Pancreas (tissue), 10 donors: ENCODE results near the gene NADK. TPM values are rescaled to one million over a fixed set of nuclear protein-coding genes. Genes with fewer than 3 reads are reported as not detected.

Source experiments
- ATAC-seq, 4 donors: fragments of 200-7000 bp; cut with Tn5 transposase; one replicate each; pipeline versions ENCODE4 v1.8.0 to v1.9.1; 2020; ENCODE audit warnings: mild to moderate bottlenecking in 4 of 4, moderate library complexity in 4 of 4
- DNase-seq, 6 donors: peaks; one replicate each; pipeline ENCODE4 v3.0.0-alpha.2; 2020
- FAIRE-seq: peaks from 2 replicates; lab custom pipeline; 2012; peaks lifted over from hg19 to GRCh38; lab: Jason Lieb, UNC
- H3K27ac ChIP-seq, 4 donors: fragments of 200-600 bp; sonication (generic); 1 replicate in 3 of 4; 2 replicates in 1 of 4; pipeline versions ENCODE4 v1.5.0 to v1.8.0; 2020
- H3K27me3 ChIP-seq, 4 donors: fragments of 200-600 bp; one replicate each; pipeline ENCODE4 v1.8.0; 2021
- H3K36me3 ChIP-seq, 3 donors: fragments of 200-600 bp; sonication (generic) in 1 of 3; one replicate each; pipeline versions ENCODE4 v1.5.0 to v1.8.0; 2020 to 2021
- H3K4me1 ChIP-seq, 3 donors: fragments of 200-600 bp; one replicate each; pipeline ENCODE4 v1.8.0; 2021
- H3K4me3 ChIP-seq, 4 donors: fragments of 200-600 bp; sonication (generic) in 2 of 4; one replicate each; pipeline versions ENCODE4 v1.5.0 to v1.8.0; 2020 to 2021
- H3K9me3 ChIP-seq, 4 donors: fragments of 200-600 bp; one replicate each; pipeline ENCODE4 v1.8.0; 2021
- whole genome bisulfite sequencing, 2 donors: extraction: QIAGEN DNeasy Blood & Tissue Kit; methylation state at CpG; one replicate each; pipeline ENCODE4 v1.1.7; 2013; 5-methylcytosine and 5-hydroxymethylcytosine counted together
- intact Hi-C, 3 donors: fragments of 100-400 bp; cut with DNase I; formaldehyde crosslinking; loops; one replicate each; pipeline versions ENCODE4 v1.11.1 to v1.14.2; 2022
- polyA plus RNA-seq, 2 donors: library from polyadenylated mRNA; stranded (reverse); fragments of 200-250 nt; gene quantifications; one replicate each; pipeline ENCODE4 v1.2.3, GENCODE V29; 2013
- total RNA-seq, 6 donors: library from RNA; stranded (reverse); fragmentation: NEBNext Ultra II Directional in 4 of 6; extraction: Animal tissue kit (Norgen Biotek cat#: 25700) in 4 of 6; gene quantifications; one replicate each; pipeline versions ENCODE4 v1.2.1 to v1.2.4, GENCODE V29; 2021 to 2023
- TF ChIP-seq, protein P1 (sequence below), 4 donors: fragments of 200-600 bp; sonication (generic) in 3 of 4; IDR thresholded peaks; one replicate each; pipeline versions ENCODE4 v1.5.0 to v1.8.0; 2021; ENCODE audit warnings: antibody characterized with exemption in 4 of 4
- donor health status: healthy with polysubstance abuse.
- donor health status: DM: no; HTN: no; CAD: no; lungs with moderate emphysema.
- donor health status: DM: no; HTN: no; CAD: no.
- donor health status: control.
- donor health status: control.
- donor health status: Bipolar disorder and iron deficiency.
- donor health status: DM: yes; HTN: yes; CAD: no.
- donor health status: DM: no; HTN: no; CAD: no.
- donor health status: DM: no; HTN: no; CAD: no.
- donor health status: DM: yes; HTN: yes; CAD: no.

Gene NADK
- total and polyA plus RNA-seq, 8 donors = 27.8 to 63.3 (median 40.1) TPM

DNA sequence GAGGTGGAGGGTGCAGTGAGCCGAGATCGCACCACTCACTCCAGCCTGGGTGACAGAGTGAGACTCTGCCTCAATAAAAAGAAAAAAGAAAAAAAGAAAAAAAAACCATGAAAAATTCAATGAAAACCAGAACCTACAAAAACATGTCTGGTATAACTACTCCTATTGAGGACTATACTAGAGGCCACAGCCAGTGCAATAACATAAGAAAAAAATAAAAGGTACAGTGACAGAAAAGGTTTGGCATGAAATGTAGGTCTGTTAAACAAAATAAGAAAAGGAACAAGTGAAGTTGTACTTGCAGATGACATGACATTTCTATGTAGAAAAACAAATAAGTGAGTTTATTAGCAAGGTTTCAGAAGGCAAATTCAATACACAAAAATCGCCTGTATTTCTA lies 8.2 kb downstream of the NADK start:
- Histone ChIP-seq H3K9me3 (no peaks in the 10 kb centered on the region), H3K36me3 (no peaks in the 10 kb centered on the region), H3K4me3 (no peak overlapping the region), H3K27ac (no peak overlapping the region), H3K27me3 (no peaks in the 10 kb centered on the region), H3K4me1 (peaks cover 0 to 3% (median 1%) of the 10 kb centered on the region in 3 donors)
- WGBS, 2 donors = 94 to 99% methylated on average over 3 of the region's 3 CpGs
- DNase-seq = no peak
- TF ChIP-seq, protein P1, sequence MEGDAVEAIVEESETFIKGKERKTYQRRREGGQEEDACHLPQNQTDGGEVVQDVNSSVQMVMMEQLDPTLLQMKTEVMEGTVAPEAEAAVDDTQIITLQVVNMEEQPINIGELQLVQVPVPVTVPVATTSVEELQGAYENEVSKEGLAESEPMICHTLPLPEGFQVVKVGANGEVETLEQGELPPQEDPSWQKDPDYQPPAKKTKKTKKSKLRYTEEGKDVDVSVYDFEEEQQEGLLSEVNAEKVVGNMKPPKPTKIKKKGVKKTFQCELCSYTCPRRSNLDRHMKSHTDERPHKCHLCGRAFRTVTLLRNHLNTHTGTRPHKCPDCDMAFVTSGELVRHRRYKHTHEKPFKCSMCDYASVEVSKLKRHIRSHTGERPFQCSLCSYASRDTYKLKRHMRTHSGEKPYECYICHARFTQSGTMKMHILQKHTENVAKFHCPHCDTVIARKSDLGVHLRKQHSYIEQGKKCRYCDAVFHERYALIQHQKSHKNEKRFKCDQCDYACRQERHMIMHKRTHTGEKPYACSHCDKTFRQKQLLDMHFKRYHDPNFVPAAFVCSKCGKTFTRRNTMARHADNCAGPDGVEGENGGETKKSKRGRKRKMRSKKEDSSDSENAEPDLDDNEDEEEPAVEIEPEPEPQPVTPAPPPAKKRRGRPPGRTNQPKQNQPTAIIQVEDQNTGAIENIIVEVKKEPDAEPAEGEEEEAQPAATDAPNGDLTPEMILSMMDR (IDR thresholded peaks at IDR 0.05) = no peak
- ATAC-seq = no peak
- intact Hi-C loops = no loop called here
- no peak for FAIRE-seq

DNA sequence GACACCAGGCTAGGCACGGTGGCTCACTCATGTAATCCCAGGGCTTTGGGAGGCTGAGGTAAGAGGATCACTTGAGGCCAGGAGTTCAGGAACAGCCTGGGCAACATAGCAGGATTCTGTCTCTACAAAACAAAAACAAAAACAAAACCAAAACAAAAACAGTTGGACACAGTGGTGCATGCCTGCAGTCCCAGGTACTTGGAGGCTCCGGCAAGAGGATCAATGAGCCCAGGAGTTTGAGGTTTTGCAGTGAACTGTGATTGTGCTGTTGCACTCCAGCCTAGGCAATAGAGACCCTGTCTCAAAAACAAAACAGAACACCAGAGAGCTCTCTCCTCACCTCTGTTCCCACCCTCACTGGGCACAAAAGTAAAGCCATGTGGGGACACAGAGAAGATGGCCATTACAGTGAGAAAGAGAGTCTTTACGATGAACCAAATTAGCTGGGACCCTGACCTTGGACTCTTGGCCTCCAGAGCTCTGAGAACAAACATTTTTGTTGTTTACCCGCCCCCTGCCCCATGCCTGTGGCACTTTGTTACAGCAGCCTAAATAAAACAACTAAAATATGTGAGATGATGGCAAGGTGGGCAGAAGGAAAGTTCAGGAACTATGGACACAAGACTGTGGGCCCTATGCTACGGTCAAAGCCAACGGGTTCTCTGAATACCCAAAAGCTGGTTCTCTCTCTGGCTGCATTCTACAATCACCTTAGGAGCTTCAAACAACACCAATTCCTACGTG lies 9.8 kb downstream of the NADK start:
- Histone ChIP-seq H3K27me3 (no peaks in the 10 kb centered on the region), H3K36me3 (peaks cover 0 to 13% (median 5%) of the 10 kb centered on the region in 3 donors), H3K27ac (no peak overlapping the region), H3K4me3 (no peak overlapping the region), H3K9me3 (no peaks in the 10 kb centered on the region), H3K4me1 (peaks cover 0 to 3% (median 0%) of the 10 kb centered on the region in 3 donors)
- intact Hi-C loops = no loop called here
- DNase-seq (no peak), ATAC-seq (no peak), FAIRE-seq (no peak)
- 69 to 74% methylated on average over 7 of the region's 7 CpGs for WGBS, 2 donors
- TF ChIP-seq, protein P1 (IDR thresholded peaks at IDR 0.05) = no peak

DNA sequence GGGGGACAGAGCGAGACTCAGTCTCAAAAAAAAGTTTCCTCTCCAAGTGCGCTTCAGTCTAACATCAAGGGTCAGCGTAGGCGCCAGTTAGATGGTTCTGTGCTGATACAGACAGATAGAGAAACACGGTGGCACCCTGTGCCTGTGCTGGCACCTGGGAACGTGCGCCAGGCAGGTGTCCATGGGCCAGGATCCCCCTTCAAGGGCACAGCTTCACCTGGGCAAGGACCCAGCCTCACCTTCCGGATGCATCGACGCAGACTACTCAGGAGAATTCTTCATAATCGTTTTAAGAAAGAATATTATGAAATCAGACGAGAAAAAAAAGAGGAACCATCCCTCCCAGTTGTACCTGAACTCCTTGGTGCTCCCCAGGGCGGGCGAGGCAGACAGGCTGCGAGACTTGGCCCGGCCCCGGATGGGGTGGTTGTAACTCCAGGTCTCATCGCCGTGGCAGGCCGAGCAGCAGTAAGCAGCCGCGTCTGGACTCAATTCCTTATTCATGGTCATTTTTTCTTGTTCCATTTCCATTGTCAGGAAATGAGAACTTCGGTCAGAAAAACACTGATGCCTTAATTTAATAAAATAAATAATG lies 13.3 kb downstream of the NADK start:
- WGBS, 2 donors = 82 to 87% methylated on average over 23 of the region's 23 CpGs
- no peaks in the 10 kb centered on the region for H3K27me3 ChIP-seq
- TF ChIP-seq, protein P1 (IDR thresholded peaks at IDR 0.05) = no peak
- no peak overlapping the region for H3K4me3 ChIP-seq
- intact Hi-C loops = no loop called here
- H3K27ac ChIP-seq = no peak overlapping the region
- no peaks in the 10 kb centered on the region for H3K9me3 ChIP-seq
- peaks cover 0 to 20% (median 5%) of the 10 kb centered on the region in 3 donors for H3K36me3 ChIP-seq
- H3K4me1 ChIP-seq = peaks cover 0 to 3% (median 0%) of the 10 kb centered on the region in 3 donors
- FAIRE-seq (no peak), DNase-seq (peak in 1 of 6 donors; percentile 49), ATAC-seq (no peak)

DNA sequence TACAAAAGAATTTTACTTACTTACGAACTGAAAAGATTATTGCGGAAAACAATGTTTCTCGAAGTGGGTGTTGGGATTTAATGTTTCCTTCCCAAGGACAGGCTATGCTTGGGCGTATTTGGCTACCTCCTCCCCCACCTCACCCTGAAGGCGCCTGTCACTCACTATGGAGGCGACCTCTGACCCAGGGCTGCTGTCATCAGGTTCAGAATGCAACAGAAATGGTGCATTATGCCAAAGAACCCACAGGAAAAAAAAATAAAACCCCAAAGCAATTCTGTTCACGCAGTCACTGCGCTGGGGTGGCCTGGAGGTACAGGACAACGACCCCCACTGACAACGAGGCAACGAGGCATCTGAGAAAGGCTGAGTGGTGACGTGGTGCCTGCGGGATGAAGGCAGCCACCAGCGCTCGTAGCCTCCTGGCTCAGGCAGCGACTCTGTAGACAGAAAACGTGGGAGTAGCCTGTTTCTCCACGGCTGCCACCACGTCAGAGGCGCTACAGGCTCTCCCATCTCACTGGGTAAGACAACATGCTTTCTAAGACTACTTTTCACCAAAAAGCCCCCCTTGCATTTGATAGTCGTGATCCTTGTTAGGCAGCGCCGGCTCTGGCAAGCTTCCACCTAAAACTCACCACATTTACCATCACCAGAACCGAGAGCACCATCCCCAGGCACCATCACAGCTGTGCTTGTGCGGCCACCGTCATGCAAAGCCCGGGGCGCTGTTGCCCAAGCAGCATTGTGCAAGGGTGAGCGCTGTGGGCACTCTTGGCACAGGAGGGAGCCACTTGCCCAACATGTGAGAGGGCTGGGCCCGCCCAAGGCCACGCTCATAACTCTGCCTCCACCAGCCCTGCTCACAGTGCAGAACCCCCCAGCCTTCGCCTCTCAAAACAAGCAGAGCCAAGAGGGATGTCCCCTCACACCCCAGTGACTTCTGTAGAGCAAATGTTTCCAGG lies 14.3 kb downstream of the NADK start:
- intact Hi-C loops = no loop called here
- TF ChIP-seq, protein P1 (IDR thresholded peaks at IDR 0.05) = no peak
- peaks cover under 1 to 6% (median 2%) of the 10 kb centered on the region in 3 donors for H3K4me1 ChIP-seq
- WGBS, 2 donors = 79 to 81% methylated on average over 32 of the region's 32 CpGs
- H3K27ac ChIP-seq = no peak overlapping the region
- no peaks in the 10 kb centered on the region for H3K27me3 ChIP-seq
- H3K36me3 ChIP-seq = peaks cover 0 to 20% (median 5%) of the 10 kb centered on the region in 3 donors
- FAIRE-seq = no peak
- no peaks in the 10 kb centered on the region for H3K9me3 ChIP-seq
- DNase-seq = peak in 4 of 6 donors; percentile 48 to 79 (median 59)
- ATAC-seq = peak; percentile 29 to 95 (median 84)
- H3K4me3 ChIP-seq = no peak overlapping the region
